HL-60 (cell line): ENCODE results near the gene TATDN2.

Source experiments
- GABPA ChIP-seq: IDR thresholded peaks from 2 replicates; pipeline ENCODE4 v1.6.1; 2012; ENCODE audit warnings: low read depth
- TF ChIP-seq, protein P1 (sequence below): IDR thresholded peaks from one replicate; pipeline ENCODE4 v1.5.1; 2011; ENCODE audit warnings: low read length, control low read depth, inconsistent platforms; ENCODE audit not compliant: insufficient read depth
- TF ChIP-seq, protein P2 (sequence below): IDR thresholded peaks from 2 replicates; pipeline ENCODE4 v1.6.1; 2012; ENCODE audit warnings: low read depth; ENCODE audit not compliant: insufficient replicate concordance

DNA sequence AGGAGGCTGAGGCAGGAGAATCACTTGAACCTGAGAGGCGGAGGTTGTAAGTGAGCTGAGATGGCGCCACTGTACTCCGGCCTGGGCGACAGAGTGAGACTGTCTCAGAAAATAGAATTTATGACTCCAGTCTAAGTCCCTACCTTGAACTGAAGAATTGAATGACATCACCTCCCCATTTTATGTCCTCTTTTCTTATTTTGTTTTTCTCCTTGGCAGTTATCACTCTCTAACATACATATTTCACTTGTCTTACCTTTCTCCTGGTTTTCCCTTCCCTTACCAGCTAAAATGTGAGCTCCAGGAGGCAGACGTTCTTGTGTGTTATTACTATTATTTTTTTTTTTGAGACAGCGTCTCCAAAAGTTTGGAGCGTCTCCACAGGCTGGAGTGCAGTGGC is 7.6 kb downstream of the TATDN2 start:
- TF ChIP-seq, protein P1, sequence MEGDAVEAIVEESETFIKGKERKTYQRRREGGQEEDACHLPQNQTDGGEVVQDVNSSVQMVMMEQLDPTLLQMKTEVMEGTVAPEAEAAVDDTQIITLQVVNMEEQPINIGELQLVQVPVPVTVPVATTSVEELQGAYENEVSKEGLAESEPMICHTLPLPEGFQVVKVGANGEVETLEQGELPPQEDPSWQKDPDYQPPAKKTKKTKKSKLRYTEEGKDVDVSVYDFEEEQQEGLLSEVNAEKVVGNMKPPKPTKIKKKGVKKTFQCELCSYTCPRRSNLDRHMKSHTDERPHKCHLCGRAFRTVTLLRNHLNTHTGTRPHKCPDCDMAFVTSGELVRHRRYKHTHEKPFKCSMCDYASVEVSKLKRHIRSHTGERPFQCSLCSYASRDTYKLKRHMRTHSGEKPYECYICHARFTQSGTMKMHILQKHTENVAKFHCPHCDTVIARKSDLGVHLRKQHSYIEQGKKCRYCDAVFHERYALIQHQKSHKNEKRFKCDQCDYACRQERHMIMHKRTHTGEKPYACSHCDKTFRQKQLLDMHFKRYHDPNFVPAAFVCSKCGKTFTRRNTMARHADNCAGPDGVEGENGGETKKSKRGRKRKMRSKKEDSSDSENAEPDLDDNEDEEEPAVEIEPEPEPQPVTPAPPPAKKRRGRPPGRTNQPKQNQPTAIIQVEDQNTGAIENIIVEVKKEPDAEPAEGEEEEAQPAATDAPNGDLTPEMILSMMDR: no peak
- TF ChIP-seq, protein P2, sequence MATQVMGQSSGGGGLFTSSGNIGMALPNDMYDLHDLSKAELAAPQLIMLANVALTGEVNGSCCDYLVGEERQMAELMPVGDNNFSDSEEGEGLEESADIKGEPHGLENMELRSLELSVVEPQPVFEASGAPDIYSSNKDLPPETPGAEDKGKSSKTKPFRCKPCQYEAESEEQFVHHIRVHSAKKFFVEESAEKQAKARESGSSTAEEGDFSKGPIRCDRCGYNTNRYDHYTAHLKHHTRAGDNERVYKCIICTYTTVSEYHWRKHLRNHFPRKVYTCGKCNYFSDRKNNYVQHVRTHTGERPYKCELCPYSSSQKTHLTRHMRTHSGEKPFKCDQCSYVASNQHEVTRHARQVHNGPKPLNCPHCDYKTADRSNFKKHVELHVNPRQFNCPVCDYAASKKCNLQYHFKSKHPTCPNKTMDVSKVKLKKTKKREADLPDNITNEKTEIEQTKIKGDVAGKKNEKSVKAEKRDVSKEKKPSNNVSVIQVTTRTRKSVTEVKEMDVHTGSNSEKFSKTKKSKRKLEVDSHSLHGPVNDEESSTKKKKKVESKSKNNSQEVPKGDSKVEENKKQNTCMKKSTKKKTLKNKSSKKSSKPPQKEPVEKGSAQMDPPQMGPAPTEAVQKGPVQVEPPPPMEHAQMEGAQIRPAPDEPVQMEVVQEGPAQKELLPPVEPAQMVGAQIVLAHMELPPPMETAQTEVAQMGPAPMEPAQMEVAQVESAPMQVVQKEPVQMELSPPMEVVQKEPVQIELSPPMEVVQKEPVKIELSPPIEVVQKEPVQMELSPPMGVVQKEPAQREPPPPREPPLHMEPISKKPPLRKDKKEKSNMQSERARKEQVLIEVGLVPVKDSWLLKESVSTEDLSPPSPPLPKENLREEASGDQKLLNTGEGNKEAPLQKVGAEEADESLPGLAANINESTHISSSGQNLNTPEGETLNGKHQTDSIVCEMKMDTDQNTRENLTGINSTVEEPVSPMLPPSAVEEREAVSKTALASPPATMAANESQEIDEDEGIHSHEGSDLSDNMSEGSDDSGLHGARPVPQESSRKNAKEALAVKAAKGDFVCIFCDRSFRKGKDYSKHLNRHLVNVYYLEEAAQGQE: no peak
- no peak for TF ChIP-seq GABPA
